Stimulated activated naive B cell treated with anti-CD40 and anti-IgM and Interleukin-4, amounts not matched to agents 10 μg/mL and 1 μg/mL and 100 μg/mL, for 72 hours (primary cell): ENCODE measurements around the gene PSAP.

Source experiments
- ATAC-seq, 2 donors: fragments of 150-1000 bp; cut with Tn5 transposase; replicated peaks; 2 replicates each; pipeline ENCODE4 v1.10.0; 2021; ENCODE audit warnings: moderate library complexity in 1 of 2
- DNase-seq: peaks from one replicate; pipeline ENCODE4 v3.0.0; 2021
- H3K27ac Mint-ChIP-seq: one replicate; pipeline ENCODE4 v1.8.0; 2022; ENCODE audit warnings: mild to moderate bottlenecking, mixed read lengths
- H3K27me3 Mint-ChIP-seq, 2 donors: one replicate each; pipeline ENCODE4 v1.8.0; 2022; ENCODE audit warnings: mixed read lengths in 2 of 2
- H3K36me3 Mint-ChIP-seq, 2 donors: one replicate each; pipeline ENCODE4 v1.8.0; 2022; ENCODE audit warnings: mixed read lengths in 2 of 2, mild to moderate bottlenecking in 1 of 2
- H3K4me1 Mint-ChIP-seq, 2 donors: one replicate each; pipeline ENCODE4 v1.8.0; 2022; ENCODE audit warnings: mixed read lengths in 2 of 2, mild to moderate bottlenecking in 1 of 2
- H3K4me3 Mint-ChIP-seq, 2 donors: one replicate each; pipeline ENCODE4 v1.8.0; 2022; ENCODE audit warnings: mild to moderate bottlenecking in 2 of 2, mixed read lengths in 2 of 2, moderate library complexity in 1 of 2
- H3K9me3 Mint-ChIP-seq, 2 donors: one replicate each; pipeline ENCODE4 v1.8.0; 2022; ENCODE audit warnings: mixed read lengths in 2 of 2, mild to moderate bottlenecking in 1 of 2

The PSAP gene

GRCh38 chr10:71766717-71767419, 84.2 kb downstream of the PSAP start:
- H3K36me3 Mint-ChIP-seq, result peaks cover 0 to 3% of the 10 kb centered on the region in 2 donors
- peak overlapping the region in 1 of 2 donors; percentile 75 for H3K4me3 Mint-ChIP-seq
- ATAC-seq (peak; percentile 22 to 29), DNase-seq (no peak)
- no peaks in the 10 kb centered on the region for H3K27me3 Mint-ChIP-seq
- peaks cover 53 to 73% of the 10 kb centered on the region in 2 donors for H3K4me1 Mint-ChIP-seq
- H3K27ac Mint-ChIP-seq, result peak overlapping the region; percentile 94
- H3K9me3 Mint-ChIP-seq, result no peaks in the 10 kb centered on the region
